GM15510 (cell line): ENCODE data around the gene TIGD3.

Source experiments
- POLR2A ChIP-seq: IDR thresholded peaks from 3 replicates; pipeline ENCODE4 v1.6.1; 2011; ENCODE audit warnings: borderline replicate concordance; ENCODE audit not compliant: insufficient read length; ENCODE audit errors: extremely low read depth

The TIGD3 gene

GRCh38 chr11:65353376-65353775, 1.2 kb upstream of the TIGD3 start:
- TF ChIP-seq POLR2A = no peak

DNA sequence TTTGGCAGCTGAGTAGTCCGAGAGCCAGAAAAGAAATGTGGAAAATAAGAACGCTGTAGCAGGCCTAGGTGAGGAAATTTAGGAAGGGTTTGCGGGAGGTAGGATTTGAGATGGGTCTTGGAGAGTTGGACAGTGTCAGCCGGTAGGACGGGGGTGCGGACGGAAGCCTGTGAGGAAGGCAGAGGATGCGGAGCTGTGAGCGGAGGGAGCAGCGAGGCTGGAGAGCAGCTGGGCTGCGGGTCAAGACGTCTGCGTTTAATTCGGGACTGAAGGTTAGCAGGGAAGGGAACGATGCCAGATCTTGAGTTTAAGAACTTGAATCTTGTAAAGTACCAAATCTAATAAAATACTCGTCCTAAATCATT, 669 bp upstream of the TIGD3 start:
- no peak for TF ChIP-seq POLR2A

DNA sequence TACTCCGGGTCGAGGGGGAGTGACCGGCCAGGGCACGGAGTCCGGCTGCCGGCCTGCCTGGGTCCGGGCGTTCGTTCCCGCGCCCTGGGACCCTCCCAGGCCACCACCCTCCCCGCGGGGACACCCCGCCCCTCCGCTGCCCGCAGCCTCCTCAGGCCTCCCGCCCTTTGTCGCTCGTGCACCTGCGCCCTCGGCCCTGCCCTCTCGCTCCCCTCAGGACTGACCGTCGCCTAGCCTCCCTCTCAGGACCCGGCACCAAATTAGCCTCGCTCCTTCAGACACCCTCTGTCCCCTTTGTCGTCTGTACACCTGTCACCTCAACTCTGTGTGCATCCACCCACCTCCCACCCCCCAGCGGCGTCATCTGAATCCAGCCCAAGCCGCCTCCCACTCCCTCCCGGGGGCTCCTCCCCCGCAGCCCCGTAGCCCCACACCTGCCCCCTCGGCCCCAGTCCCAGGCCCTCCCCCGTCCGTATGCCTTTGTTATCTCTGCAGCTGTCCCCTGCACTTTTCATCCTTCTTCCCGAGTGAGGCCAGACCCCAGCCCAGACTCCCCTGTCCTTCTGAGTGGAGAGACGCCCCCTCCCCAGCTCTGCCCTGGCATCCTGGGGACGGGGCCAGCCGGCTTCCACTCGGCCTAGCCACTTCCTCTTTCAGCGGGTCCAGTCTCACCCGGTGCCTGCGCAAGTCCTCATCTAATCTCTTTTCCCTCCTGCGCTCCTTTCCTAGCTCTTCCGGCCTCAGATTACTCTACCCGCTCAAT, 643 bp downstream of the TIGD3 start:
- no peak for TF ChIP-seq POLR2A

GRCh38 chr11:65355776-65356393, 1.3 kb downstream of the TIGD3 start:
- no peak for TF ChIP-seq POLR2A

DNA sequence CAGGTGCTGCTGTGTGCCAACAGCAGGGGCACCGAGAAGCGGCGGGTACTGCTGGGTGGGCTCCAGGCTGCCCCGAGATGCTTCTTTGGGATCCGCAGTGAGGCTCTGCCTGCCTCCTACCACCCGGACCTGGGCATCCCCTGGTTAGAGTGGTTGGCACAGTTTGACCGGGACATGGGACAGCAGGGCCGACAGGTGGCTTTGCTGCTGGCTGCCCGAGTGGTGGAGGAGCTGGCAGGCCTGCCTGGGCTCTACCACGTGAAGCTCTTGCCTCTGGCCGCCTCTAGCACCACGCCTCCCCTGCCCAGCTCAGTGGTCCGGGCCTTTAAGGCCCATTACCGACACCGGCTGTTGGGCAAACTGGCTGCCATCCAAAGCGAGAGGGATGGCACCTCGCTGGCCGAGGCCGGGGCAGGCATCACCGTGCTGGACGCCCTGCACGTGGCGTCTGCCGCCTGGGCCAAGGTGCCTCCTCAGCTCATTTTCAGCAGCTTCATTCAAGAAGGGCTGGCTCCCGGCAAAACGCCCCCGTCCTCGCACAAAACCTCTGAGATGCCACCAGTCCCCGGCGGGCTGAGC, 1.9 kb downstream of the TIGD3 start:
- TF ChIP-seq POLR2A = no peak

DNA sequence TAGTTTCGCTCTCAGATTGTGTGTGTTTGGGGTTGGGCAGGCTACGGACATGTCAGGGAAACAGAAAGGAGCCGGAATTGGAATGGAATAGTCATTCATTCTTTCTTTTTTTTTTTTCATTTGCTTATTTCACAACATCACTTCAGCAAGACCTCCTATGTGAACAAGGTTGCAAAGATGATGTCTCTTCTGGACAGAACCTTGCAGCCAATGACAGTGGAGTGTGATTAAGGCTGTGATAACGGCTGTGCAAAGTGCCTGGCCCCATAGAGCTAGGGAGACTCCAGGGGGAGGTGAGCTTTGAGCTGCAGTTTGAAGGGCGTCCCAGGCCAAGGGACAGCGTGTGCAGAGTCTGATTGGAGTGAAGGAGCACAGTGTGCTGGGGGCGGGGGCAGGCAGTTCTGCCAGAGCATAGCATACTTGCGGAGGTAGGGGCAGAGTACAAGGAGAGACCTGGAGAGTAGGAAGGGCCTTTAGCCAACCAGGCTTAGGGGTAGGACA, 3.4 kb downstream of the TIGD3 start:
- no peak for TF ChIP-seq POLR2A

DNA sequence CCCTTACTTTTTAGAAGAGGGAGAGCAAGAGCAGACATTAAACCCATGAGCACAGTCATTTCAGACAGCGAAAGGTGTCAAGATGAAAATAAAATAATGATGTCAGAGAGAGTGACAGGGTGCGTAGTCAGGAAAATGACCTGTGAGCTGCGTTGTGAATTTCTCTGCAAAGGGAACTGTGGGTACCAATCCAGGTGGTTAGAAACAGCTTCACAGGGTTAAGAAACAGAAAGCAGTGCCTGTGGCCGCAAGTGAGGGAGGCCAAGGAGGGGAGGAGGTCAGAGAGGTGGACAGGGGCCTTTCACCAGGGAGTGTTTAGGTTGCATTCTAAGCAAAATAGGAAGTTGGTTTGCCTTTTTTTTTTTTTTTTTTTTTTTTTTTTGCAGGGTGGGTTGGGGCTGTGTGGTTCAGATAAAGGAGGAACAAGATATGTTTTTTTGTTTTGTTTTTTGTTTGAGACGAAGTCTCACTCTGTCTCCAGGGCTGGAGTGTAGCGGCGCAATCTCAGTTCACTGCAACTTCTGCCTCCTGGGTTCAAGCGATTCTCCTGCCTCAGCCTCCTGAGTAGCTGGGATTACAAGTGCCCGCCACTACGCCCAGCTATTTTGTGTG, 7.9 kb downstream of the TIGD3 start:
- no peak for TF ChIP-seq POLR2A

- TF ChIP-seq POLR2A = no peak
These were observed 8.4 kb downstream of the TIGD3 start for GRCh38 chr11:65362966-65363365.

DNA sequence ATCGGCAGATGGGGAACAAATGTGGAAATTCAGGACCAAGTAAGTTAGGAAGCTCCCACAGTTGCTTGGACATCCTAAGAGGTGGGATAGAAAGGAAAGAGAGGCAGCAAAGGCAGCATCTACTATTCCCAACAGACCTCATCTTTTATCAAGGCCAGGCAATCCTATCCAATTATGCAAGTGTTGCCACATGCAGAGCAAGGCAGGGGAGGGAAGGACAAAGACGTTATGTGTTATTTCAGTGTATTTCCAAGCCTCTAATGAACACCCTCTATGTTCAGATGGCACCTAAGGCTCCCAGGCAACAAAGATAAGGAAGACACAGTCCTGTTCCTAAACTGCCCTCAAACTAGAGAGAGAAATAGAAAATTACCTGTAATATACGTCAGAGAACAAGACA, 9.2 kb downstream of the TIGD3 start:
- TF ChIP-seq POLR2A = no peak

DNA sequence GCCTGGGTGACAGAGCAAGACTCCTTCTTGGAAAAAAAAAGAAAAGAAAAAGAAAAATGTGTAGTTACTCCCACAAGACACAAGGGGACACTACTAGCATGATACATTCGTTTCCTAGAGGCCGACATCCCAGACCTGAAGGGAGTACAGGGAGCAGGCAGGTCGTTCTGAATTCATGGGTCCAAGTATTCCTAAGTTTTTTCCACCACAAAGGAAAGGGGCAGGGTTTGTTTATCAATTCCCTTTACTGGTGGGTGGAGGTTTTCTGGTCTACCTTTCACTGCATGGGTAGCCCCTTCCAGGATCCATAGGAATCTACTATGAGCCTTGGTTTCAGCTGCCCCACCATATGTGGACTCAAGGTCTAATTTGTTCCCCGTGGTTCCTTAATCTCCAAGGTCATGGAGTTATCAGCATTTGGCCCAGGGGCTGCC, 11.8 kb downstream of the TIGD3 start:
- TF ChIP-seq POLR2A = no peak

GRCh38 chr11:65370659-65371049, 16.1 kb downstream of the TIGD3 start:
- TF ChIP-seq POLR2A = no peak

- TF ChIP-seq POLR2A = no peak
These were observed 19.5 kb downstream of the TIGD3 start for GRCh38 chr11:65373839-65374580.

DNA sequence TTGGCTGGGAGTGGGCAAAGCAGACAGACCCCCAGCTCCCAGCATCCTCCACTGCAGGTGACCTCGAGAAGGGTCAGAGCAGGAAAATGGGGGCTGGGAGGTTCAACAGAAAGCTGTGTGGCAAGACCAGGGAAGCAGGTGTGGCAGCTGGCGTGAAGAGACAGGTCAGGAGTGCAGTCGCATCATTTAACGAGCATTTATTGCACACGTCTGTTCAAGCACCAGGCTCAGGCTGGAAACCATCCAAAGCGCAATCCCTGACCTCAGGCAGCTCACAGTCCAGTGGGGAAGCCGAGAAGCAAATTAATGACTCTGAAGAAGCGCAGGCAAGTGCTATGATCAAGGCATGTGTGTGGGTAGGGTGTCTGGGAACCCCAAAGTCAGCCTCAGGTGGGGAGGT, 20.5 kb downstream of the TIGD3 start:
- no peak for TF ChIP-seq POLR2A

DNA sequence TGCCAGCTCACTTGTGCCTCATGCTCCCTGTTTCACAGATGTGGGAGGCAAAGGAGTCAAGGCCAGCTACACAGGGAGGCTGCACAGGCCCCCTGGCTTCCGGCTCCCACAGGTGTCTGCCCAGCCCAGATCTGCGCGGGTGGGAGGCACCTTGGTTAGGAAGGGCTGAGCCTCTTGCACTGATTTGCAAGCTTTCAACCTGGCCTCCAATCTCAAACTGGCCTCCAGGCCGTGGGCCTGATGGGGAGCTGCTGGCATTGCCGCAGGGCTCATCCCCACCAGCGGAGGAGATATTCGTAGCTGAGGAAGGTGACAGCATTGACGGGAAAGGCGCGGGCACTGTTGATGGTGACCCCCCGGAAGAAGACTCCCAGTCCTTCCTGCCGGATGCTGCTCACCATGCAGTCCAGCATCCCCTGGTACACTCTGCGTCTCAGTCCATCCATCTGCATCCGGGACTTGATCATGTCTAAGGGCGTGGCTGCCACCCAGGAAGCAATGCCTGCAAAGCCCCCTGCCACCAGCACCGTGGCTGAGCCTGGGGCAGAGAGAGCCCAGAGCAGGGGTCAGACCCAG, 21.7 kb downstream of the TIGD3 start:
- no peak for TF ChIP-seq POLR2A
